HG02852 (cell line): ENCODE results near the gene OR2L5.

Experiments used
- ATAC-seq: cut with Tn5 transposase; IDR thresholded peaks from one replicate; pipeline ENCODE4 v1.9.1; 2021; ENCODE audit warnings: mild to moderate bottlenecking, moderate library complexity; ENCODE audit not compliant: unreplicated experiment

Gene OR2L5, protein sequence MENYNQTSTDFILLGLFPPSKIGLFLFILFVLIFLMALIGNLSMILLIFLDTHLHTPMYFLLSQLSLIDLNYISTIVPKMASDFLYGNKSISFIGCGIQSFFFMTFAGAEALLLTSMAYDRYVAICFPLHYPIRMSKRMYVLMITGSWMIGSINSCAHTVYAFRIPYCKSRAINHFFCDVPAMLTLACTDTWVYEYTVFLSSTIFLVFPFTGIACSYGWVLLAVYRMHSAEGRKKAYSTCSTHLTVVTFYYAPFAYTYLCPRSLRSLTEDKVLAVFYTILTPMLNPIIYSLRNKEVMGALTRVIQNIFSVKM

DNA sequence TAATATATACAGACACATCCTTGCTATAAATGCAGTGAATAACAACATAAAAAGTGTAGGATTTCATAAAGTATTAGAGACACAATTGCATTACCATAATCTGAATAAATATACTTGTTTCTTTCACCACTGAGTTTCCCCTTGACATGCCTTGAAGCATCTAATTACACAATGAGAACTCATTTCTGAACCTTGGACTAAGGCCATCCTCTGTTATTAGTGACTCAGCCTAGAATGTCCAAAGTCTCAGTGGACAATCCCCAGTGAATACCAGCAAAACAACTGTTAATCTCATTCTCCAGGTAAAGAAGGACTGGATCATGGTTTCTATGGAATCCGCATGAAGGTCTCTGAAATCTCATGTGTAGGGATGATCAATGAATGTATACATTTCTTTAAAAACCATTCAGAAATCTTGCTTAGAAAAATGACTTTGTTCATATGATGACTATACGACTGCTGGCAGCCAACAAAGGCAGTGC, at the start of gene OR2L5:
Gene OR2L5, plus strand, starts transcription at position 432 of the 482 bp plus-strand sequence. CDS start 8,288 bp downstream, outside the sequence.
- ATAC-seq, result no peak

DNA sequence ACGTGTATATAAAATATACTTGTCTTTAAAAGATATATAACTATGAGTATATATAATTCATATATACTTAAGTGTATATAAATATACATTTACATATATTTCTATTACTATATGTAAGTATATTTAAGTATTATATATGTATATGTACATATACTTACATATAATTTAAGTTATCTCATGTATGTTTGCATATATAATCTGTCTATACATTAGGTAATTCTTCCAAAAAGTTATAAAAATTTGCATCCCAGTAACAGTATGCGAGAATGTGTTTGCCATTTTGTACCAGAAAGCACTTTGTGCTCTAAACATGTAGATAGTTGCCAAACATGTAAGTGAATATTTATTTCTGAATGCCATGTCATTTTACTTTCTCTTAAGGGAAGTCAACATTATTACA, 48.5 kb upstream of the OR2L5 start, which contains the start of gene OR2AK2:
Gene OR2AK2, plus strand, starts transcription at position 301 of the 400 bp plus-strand sequence. CDS start 144 bp downstream, outside the sequence.
- ATAC-seq, result no peak

DNA sequence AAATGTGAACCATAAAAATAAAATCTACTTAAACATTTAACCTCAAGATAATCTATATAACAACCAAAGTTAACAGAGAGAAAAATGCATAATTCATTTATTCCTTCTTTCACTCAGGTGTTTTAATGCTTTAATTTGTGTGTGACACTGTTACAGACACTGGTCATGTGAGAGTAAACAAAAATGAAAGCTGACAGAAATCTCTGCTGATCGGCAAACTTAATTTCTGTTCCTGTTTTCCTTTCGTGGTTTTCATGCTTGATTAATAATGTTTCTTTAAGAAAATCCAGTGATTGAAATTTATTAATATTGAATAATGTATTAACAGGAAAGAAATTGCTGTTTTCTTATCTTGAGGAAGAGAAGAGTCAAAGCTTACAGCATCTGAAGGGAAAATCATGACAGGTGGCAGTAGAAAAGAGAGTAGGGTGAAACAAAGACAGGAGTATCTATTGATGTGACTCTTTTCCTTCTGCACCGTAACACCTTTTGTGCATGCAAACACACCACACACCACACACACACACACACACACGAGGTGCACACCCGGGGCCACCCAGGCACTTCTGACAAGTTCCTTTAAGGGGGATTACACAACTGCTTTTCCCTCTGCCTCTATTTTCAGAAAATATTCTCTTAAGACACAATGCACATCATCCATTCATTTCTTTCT, 46.8 kb upstream of the OR2L5 start:
- ATAC-seq, result peak; percentile 84

DNA sequence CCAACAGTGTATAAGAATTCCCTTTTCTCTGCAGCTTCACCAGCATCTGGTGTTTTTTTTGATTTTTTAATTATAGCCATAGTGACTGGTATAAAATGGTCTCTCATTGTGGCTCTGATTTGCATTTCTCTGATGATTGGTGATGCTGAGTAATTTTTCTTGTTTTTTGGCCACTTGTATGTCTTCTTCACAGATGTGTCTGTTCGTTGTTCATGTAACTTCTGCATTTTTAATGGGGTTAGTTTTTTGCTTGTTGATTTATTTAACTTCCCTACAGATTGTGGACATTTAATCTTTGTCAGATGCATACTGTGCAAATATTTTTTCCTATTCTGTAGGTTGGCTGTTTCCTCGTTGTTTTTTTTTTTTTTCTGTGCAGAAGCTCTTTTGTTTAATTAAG, 20.5 kb upstream of the OR2L5 start:
- no peak for ATAC-seq

DNA sequence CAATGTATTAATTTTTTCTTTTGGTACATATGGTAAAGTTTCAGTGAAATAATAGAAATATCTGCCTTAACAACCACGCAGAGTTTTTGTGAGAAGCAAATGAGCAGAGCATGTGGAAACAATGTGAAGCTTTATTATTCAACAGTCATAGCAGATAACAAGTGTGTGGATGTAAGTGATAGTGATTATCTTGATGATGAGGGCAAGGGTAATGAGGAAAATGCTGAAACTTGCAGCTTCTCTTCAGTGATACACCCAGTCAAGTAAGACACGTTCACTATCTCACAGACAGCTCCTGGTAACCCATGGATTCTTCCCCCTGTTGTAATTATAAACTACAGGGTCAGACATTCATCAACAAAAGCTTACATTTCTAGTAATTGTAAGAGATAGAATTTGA, 14.6 kb upstream of the OR2L5 start:
- ATAC-seq, result no peak

DNA sequence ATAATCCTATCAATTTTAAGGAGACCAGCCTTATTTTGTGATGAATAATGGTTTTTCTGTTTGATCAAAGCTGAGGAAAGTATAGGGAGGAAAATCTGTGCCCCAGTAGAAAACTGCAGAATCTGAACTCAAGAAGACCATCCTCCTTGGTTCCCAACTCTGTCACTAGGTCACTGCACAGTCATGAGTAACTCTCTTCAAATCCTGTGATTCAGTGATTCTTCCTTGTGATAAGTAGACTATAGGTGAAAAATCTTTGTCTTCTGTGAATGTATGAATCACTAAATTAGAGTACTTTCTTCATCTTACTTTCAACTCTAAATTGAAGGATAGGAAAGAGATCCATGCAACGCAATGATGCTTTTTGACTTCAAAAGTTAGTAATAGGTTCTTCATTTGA, 13.3 kb upstream of the OR2L5 start:
- no peak for ATAC-seq

DNA sequence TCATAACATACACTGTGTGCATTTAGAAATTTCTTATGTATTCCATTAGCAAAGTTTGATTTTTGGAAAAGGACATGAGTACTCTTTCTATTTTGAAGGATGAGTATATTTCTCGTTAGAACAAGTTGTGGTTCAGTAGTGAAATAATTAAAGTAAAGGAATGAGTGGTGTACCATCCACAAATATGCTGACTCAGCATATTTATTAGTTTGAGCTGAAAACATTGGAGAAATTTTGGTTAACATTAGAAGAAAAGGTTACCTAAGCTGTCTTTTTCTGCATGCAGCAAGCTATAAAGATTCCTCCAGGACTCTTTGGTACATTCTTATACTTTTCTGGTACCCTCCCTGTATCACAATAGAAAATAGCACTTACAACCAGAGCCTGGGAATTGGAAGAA, 5.7 kb upstream of the OR2L5 start:
- ATAC-seq, result no peak

DNA sequence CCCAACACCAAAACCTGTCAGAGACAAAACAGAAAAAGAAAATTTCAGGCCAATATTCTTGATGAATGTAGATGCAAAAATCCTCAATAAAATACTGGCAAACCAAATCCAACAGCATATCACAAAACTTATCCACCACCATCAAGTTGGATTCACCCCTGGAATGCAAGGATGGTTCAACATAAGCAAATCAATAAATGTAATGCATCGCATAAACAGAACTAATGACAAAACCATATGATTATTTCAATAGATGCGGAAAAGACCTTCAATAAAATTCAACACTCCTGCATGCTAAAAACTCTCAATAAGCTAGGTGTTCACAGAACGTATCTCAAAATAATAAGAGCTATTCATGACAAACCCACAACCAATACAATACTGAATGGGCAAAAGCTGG, 3.8 kb upstream of the OR2L5 start:
- ATAC-seq, result no peak

DNA sequence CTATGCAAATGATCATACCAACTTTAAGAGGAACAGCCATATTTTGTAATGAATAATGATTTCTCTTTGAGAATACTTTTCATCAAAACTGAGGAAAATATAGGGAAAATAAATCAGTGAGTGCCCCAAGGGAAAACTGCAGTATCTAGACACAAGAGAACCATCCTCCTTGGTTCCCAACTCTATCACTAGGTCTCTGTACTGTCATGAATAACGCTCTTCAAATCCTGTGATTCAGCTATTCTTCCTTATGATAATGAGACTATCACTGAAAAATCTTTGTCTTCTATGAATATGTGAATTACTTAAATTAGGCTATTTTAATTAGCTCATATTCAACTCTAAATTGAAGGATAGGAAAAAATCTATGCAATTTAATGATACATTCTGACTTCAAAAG, 2.3 kb downstream of the OR2L5 start:
- no peak for ATAC-seq

DNA sequence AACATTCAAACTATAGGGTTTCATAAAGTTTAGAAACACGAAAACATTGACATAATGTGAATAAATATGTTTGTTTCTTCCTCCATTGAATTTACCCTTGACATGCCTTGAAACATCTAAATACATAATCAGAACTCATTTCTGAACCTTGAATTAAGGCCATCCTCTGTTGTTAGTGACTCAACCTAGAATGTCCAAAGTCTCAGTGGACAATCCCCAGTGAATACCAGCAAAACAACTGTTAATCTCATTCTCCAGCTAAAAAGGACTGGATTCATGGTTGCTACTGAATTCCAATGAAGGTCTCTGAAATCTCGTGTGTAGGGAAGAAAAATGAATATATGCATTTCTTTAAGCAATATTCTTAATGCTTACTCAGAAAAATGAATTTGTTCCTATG, 16.3 kb downstream of the OR2L5 start, which contains the start of gene OR2L2:
Gene OR2L2, plus strand, starts transcription at position 301 of the 400 bp plus-strand sequence. CDS start 8,198 bp downstream, outside the sequence.
- ATAC-seq, result no peak

DNA sequence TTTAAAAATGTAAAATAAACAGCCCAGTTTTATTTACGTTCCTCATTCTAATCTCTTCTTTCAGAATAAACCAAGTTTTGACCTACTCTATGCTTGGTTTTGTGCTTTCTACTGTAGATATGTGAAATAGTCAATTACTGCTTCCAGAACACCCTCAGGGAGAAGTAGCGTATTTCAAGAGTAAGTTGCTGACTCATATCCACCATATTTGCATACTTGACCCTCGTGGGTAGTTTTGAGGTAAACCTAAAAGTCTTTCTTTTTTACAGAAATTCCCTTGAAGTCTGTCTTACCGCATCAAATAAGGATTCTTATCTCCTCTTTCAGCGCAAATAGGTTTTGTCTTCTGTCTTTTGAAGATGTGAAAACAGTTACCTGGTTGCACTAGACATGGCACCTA, 31.7 kb downstream of the OR2L5 start:
- ATAC-seq, result peak; percentile 85

DNA sequence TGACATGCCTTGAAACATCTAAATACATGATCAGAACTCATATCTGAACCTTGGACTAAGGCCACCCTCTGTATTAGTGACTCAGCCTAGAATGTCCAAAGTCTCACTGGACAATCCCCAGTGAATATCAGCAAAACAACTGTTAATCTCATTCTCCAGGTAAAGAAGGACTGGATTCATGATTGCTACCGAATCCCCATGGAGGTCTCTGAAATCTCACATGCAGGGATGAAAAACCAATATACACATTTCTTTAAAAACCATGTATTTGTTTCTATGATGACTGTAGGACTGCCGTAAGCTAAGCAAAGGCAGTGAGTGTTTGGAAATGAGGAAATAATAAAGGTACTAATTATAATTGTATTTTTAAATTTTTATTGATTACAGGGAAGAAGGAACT, 33.1 kb downstream of the OR2L5 start, which contains the start of gene OR2L3:
Gene OR2L3, plus strand, starts transcription at position 301 of the 400 bp plus-strand sequence. CDS start 13,846 bp downstream, outside the sequence.
- ATAC-seq, result no peak

DNA sequence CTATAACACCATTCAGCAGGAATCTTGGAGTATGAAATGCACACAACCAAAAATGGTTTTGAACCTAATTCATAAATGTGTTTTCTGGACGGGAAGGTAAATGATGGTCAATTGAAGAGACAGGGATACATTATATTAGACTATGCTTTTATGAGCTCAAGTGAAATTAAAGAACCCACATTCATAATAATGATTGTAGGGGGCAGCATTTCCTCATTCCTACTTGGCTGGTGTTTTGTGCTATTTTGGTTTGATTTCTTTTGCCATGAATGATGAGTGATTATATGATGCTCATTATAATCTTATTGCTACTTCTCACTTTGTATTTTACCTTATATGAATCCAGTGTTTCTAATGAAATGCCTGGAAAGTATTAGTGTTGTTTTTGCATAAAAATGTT, 33.5 kb downstream of the OR2L5 start:
- no peak for ATAC-seq

DNA sequence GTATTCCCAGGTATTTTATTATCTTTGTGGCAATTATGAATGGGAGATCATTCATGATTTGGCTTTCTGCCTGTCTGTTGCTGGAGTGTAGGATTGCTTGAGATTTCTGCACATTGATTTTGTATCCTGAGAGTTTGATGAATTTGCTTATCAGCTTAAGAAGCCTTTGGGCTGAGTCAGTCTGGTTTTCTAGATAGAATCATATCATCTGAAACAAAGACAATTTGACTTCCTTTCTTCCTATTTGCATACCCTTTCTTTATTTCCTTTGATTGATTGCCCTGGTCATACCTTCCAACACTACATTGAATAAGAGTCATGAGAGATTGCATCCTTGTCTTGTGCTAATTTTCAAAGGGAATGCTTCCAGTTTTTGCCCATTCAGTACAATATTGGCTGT, 41.2 kb downstream of the OR2L5 start:
- no peak for ATAC-seq

DNA sequence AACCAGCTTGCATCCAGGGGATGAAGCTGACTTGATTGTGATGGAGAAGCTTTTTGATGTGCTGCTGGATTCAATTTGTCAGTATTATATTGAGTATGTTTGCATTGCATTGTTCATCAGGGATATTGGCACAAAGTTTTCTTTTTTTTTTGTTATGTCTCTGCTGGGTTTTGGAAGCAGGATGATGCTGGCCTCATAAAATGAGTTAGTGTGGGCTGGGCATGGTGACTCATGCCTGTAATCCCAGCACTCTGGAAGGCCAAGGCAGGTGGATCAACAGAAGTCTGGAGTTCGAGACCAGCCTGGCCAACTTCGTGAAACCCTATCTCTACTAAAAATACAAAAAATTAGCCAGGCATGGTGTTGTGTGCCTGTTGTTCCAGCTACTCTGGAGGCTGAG, 41.8 kb downstream of the OR2L5 start:
- ATAC-seq, result no peak

DNA sequence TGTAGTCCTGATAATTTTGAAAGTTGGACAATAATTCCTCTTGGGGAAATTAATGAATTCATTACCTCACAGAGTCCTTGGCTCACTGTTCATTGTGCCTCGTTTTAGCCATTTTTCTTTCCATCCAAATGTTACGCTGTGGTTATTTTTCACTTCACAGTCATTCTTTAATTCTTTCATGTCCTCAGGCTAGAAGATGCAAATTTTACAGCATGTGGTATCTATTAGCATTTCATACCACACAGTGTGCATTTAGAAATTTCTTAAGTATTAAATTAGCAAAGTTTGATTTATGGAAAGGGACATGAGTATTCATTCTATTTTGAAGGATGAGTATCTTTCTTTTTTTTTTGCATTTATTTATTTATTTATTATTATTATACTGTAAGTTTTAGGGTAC, 51.6 kb downstream of the OR2L5 start:
- ATAC-seq, result no peak

DNA sequence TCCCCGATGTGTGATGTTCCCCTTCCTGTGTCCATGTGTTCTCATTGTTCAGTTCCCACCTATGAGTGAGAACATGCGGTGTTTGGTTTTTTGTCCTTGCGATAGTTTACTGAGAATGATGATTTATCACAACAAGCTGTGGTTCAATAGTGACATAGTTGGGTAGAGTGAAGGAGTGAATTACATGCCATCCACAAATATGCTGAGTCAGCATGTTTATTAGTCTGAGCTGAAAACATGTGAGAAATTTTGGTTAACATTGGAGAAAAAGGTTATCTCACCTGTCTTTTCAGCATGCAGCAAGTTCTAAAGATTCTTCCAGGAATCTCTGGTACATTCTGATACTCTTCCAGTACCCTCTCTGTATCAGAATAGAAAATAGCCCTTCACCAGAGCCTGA, 52.1 kb downstream of the OR2L5 start:
- no peak for ATAC-seq
